HuH-7.5 (cell line): ENCODE measurements around the gene RAB9A.
"Not testable (repeated sequence)": the region's sequence is repeated elsewhere in the genome, so short reads cannot be mapped to it uniquely, and the experiment has no call there.

ENCODE experiments used
- DNase-seq: peaks from one replicate; pipeline ENCODE4 v3.0.0; 2011; ENCODE audit warnings: low spot score

The RAB9A gene

GRCh38 chrX:13688958-13689740, at the start of gene RAB9A:
Gene RAB9A (plus strand): TSS chrX:13689128. CDS start chrX:13708747, 19,619 bp downstream.
- peak; percentile 51 for DNase-seq

GRCh38 chrX:13641684-13642083, 47.2 kb upstream of the RAB9A start:
- DNase-seq = not testable (repeated sequence)

GRCh38 chrX:13645464-13646153, 43.3 kb upstream of the RAB9A start:
- DNase-seq = no peak

- no peak for DNase-seq
These were observed 42.8 kb upstream of the RAB9A start for GRCh38 chrX:13646154-13646549.

GRCh38 chrX:13647709-13648212, 41.2 kb upstream of the RAB9A start:
- DNase-seq = no peak

- DNase-seq = not testable (repeated sequence)
These were observed 40.6 kb upstream of the RAB9A start for GRCh38 chrX:13648336-13648735.

- DNase-seq = no peak
These were observed 39.1 kb upstream of the RAB9A start for GRCh38 chrX:13649838-13650237.

GRCh38 chrX:13650318-13650717, 38.6 kb upstream of the RAB9A start:
- DNase-seq = no peak

GRCh38 chrX:13651150-13651549, 37.8 kb upstream of the RAB9A start:
- DNase-seq = no peak

GRCh38 chrX:13652287-13652793, 36.6 kb upstream of the RAB9A start:
- no peak for DNase-seq

GRCh38 chrX:13652850-13653693, 35.9 kb upstream of the RAB9A start, which contains the start of gene TCEANC:
Gene TCEANC (plus strand): TSS chrX:13653141. CDS start chrX:13662509, 9,368 bp downstream.
- DNase-seq = peak; percentile 68

- DNase-seq = no peak
These were observed 34.8 kb upstream of the RAB9A start for GRCh38 chrX:13654116-13654515.

GRCh38 chrX:13655674-13656073, 33.3 kb upstream of the RAB9A start:
- no peak for DNase-seq

- DNase-seq = no peak
These were observed 30.3 kb upstream of the RAB9A start for GRCh38 chrX:13658602-13659001.

GRCh38 chrX:13659063-13659462, 29.9 kb upstream of the RAB9A start:
- no peak for DNase-seq

- no peak for DNase-seq
These were observed 27.1 kb upstream of the RAB9A start for GRCh38 chrX:13661735-13662288.

GRCh38 chrX:13662355-13662791, 26.6 kb upstream of the RAB9A start:
- DNase-seq = no peak

- no peak for DNase-seq
These were observed 24.9 kb upstream of the RAB9A start for GRCh38 chrX:13664020-13664419.

GRCh38 chrX:13666836-13667235, 22.1 kb upstream of the RAB9A start:
- no peak for DNase-seq

GRCh38 chrX:13667919-13668318, 21.0 kb upstream of the RAB9A start:
- DNase-seq = no peak

GRCh38 chrX:13669246-13669737, 19.6 kb upstream of the RAB9A start:
- no peak for DNase-seq
